Fibroblast of skin of right quadriceps (primary cell): Measurements from ENCODE around the gene CES4A.
"Not testable (repeated sequence)": the region's sequence is repeated elsewhere in the genome, so short reads cannot be mapped to it uniquely, and the experiment has no call there.

Source experiments
- DNase-seq: peaks from one replicate; pipeline ENCODE4 v3.0.0-alpha.2; 2013

Gene CES4A

DNA sequence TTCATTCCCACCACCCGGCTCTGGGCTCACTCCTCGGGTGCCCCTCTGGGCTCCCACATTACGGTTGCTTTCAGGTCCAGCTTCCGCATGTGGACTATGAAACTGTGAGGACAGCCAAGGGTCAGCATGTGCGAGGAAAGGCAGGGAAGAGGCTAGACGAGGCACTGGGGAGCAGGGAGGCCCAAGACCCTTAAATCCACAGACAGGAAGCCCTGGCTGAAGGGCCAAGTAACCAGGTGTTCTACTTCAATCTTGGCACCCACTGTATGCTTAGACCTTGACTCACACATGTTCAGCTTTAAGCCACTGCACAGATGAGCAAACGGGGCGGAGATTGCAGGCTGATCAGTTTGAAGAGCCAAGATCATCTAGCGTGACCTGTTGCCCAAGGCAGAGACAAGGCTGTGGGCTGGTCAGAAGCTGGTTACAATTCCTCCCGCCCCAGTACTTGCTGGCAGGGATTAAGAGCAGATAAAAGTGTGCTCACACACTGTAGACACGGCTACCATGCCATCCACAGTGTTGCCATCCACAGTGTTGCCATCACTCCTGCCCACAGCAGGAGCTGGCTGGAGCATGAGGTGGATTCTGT is at the start of gene CES4A:
Gene CES4A (plus strand): TSS at position 393 of the 592 bp plus-strand sequence. CDS start 184 bp downstream, at position 577.
- DNase-seq, result no peak

DNA sequence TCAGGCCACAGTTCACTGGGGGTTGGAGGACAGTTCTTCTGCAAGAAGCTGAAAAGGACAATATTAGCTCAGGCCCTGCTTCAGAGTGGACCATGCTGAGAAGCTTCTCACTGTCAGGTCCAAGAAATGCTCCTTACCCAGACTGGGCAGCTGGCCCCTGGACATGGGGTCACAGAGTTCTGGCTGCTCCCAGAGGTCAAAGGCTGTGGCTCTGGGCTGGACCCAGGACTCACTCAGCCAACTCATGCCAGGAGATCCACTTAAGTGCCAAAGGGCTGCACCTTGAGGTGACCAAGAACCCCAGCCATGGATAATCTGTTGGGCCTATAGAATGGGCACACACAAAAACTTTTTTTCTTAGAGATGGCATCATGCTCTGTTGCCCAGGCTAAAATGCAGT is 49.0 kb upstream of the CES4A start:
- DNase-seq, result no peak

DNA sequence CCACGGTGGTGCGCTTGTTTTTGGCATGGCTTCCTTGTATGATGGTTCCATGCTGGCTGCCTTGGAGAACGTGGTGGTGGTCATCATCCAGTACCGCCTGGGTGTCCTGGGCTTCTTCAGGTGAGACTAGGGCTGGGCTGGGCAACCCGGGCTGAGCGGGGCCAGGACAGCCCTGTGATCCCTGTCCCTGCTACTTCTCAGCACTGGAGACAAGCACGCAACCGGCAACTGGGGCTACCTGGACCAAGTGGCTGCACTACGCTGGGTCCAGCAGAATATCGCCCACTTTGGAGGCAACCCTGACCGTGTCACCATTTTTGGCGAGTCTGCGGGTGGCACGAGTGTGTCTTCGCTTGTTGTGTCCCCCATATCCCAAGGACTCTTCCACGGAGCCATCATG is 48.2 kb upstream of the CES4A start:
- DNase-seq, result no peak

DNA sequence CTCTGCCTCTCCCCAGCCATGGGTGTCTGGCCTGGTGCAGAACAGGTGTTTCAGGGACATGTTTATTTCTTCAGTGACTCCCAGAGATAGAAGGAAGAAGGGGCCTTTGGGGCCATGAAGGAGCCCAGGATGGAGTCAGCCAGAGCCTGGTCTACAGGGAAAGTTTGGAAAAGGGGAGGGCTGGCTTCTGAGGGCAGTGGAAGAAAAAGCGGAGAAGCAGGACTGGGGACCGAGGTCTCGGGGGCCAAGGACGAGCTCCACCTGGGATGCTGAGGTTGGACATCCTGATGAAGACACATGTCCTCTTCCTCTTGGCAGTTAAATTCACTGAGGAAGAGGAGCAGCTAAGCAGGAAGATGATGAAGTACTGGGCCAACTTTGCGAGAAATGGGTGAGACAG is 45.4 kb upstream of the CES4A start:
- DNase-seq, result no peak

DNA sequence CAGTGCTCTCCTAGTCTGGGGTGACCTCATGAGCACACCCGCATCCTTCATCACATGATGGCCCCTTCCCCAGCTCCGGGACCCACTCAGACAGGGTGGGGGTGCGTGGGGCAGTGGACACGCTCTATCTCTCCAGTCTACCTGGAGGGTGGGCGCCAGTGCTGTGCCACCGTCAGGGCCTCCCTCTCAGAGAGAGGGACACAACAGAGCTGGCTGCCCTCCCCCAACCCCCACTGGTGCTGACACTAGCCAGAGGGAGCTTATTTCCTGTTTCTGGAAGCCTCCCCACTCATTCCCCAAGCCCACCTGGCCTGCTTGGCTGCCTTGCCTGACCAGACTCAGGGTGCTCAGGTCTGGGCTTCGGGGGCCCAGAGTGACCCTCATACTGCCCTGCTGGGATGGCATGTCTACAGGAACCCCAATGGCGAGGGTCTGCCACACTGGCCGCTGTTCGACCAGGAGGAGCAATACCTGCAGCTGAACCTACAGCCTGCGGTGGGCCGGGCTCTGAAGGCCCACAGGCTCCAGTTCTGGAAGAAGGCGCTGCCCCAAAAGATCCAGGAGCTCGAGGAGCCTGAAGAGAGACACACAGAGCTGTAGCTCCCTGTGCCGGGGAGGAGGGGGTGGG is 44.8 kb upstream of the CES4A start:
- DNase-seq, result no peak

DNA sequence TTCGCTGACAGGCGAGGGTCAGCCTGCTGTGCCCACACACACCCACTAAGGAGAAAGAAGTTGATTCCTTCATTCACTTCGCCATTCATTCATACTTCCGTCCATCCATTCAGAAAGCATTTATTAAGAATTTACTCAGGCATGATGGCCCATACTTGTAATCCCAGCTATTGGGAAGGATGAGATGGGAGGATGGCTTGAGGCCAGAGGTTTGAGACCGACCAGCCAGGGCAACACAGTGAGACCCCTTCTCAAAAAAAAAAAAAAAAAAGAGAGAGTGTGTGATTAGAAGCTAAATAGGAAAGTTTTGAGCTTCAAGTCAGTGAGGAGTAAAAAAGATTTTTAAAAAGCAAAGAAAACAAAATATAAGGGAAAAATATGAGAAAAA is 44.3 kb upstream of the CES4A start:
- no peak for DNase-seq

DNA sequence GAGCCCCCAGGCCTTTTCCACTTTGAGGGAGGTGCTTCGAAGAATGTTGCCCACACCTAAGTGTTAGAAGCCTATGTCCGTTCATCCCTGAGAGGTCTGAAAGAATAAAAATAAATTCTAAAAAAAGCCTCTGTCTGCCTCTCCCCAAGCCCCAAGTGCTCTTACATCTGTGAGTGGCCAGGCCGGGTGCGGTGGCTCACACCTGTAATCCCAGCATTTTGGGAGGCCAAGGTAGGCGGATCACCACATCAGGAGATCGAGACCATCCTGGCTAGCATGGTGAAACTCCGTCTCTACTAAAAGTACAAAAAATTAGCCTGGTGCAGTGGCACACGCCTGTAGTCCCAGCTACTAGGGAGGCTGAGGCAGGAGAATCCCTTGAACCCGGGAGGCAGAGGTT is 43.4 kb upstream of the CES4A start:
- not testable (repeated sequence) for DNase-seq

DNA sequence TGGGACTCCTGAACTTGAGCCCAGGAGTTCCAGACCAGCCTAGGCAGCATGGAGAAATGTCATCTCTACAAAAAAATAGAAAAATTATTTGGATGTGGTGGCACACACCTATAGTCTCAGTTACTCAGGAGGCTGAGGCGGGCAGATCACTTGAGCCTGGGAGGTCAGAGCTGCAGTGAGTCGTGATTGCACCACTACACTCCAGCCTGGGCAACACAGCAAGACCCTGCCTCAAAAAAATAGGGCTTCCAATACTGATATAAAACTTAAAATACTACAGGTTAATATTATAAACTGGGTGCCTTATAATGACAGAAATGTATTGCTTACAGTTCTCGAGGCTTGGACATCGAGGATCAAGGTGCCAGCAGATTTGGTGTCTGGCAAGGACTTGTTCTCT is 42.5 kb upstream of the CES4A start:
- DNase-seq, result no peak

DNA sequence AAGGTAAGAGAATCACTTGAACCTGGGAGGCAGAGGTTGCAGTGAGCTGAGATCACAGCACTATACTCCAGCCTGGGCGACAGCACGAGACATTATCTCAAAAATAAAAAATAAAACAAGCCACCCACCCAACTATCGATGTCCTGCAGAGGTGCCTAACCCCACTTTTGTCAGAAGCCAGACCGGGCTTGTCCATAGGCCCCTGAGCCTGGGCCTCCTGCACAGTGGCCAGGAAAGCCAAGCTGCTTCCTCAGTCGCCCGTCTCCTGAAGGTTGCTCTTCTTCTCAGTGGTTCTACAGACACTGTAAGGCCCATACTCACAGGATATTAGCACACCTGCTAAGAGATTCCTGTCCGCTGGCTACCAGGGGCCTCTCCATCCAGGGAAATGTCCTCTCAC is 41.8 kb upstream of the CES4A start:
- DNase-seq, result no peak

DNA sequence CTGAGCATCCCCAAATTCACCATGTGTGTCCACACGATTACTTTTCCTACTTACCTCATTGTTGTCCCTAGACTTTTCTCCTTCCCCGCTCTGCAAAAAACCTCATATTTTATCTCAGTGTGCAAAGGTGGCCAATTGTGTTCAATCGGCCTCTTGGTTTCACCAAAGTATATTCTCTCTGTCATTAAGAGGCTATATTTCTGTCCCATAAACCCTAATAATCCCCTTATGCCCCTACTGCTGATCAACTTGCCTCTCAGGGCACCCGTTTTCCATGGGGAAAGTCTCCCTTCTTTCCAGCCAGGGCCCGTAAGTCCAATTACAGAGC is 41.5 kb upstream of the CES4A start:
- no peak for DNase-seq

DNA sequence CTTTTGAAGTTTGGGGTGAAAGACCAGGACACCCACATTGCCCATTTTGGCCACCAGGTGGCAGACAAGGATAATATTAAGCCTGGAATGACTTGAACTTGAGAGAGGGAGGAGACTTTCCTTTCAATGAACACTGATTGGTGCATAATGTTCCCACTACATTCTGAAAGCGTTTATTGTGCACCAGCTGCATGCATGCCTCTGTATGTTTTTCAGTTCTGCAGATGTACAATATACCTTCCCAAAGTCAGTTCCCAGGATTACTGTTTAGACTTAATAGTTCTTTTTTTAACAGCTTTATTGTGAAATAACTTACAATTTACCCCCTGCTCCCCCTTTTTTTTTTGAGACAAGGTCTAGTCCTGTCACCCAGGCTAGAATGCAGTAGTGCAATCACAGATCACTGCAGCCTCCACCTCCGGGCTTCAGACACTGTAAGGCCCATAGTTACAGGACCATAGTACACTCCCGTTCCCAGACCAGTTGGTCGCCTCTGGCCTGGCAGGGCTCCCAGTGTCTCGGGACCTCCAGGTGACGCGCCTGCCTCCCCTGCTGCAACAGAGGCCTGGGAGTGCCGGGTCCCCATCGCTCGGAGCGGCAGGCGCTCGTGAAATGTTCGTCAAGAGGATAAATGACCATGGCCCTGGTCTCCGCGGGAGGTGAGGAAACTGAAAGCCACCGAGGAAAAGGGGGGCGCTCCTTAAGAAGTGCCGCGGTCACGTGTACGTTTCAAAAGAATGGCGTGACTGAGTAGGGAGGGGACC is 40.9 kb upstream of the CES4A start:
- DNase-seq, result peak; percentile 78

DNA sequence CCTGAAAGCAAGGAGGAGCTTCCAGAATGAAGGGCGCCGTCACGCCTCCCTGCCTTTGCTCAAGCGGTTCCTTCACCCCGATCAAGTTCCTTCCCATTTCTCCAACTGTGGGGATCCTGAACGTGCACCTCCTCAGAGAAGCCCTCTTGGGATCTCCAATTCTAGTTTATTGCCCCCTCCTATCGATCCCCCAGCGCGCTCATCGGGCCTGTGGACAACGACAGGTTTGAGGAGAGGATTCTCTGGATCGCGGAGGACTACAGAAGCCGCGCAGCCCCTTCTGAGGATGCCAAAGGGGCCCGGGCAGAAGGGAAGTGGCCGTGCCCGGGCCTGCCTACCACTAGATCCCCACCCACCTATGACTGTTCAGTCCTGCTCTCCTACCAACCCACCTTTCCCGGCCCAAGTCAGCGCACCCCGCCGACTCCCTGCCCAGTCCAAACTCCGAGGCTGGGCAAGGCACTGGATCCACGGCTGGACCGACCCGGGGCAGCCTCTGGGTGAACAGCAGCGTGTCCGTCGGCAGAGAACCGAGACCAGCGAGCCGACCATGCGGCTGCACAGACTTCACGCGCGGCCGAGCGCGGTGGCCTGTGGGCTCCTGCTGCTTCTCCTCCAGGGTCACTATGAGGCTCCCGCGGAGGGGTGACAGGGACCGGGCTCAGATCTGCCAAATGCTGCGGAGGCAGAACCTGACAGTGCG is 40.1 kb upstream of the CES4A start:
- no peak for DNase-seq

DNA sequence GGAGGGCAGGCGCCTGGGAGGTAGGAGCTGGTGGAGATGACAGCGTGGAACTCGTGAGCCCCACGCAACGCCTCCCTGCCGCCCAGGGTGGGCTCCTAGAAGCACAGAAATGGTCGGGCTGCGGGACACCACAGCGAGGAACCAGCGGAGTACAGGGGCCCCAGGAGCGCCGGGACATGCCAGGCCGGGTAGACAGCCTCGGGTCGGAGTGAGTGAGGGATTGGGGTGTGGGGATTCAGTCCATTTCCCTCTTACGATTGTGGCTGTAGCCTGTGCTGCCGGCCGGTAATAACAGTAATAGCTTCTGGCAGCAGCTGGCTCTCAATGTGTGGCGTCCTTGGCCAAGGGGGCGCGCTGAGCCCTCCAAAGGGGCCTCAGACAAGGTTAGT is 39.6 kb upstream of the CES4A start:
- no peak for DNase-seq

DNA sequence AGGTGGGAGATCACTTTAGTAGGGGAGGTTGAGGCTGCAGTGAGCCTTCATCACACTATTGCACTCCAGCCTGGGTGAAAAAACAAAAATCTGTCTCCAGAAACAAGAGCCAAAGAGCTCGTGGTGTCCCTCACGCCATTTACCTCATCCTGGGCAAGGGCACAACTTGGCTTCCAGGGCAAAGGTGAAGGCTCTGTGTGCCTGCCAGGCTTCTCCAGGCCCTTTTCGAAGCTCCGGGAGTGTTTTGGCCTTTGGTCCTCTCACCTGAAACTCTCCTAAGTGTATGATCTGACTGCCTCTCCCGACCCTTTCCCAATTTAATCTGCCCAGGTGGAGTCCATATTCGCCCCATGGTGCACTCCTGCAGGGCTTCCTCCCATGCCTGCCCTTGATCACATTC is 38.9 kb upstream of the CES4A start:
- DNase-seq, result no peak

DNA sequence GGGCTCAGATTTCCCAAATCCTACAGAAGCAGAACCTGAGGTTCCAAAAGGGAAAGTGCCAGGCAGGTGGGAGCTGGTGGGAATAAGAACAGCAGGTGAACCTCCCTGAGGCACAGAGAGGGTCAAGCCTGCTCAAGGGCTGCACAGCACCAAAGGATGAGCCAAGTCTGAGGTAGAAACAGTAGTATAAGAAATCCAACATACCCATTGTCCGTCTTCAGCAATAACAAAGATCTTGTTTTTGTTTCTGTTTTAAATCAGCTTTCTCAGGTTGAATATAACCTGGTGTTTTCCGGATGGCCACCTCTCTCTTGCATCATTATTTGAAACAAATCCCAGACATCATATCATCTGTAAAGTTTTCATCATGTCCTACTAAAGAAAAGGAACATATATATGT is 38.0 kb upstream of the CES4A start:
- no peak for DNase-seq

DNA sequence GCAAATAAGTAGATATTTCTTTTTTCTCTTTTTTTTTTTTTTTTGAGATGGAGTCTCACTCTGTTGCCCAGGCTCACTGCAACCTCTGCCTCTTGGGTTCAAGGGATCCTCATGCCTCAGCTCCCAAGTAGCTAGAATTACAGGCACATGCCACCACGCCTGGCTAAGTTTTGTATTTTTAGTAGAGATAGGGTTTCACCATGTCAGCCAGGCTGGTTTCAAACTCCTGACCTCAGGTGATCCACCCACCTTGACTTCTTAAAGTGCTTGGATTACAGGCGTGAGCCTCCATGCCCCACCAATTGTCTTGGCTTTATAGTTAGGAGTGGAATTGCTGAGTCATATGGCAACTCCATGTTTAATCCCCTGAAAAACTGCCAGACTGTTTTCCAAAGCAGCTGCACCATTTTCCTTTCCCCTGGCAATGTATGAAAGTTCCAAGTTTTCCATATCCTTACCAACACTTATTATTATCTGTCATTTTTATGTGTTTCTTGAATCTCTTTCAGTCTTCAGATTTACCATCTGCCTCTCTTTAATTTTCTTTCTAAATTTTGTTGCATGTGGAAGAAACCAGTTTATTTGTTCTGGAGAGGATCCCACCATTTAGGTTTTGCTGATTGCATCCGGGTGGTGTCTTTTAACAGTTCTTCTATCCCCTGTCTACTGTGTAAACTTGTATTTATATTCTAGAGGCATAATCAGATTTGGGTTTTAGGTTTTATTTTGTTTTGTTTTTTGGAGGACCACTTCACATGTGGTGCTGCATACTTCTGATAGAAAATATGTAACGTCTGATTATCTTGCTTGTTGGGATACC is 37.2 kb upstream of the CES4A start:
- DNase-seq, result no peak

DNA sequence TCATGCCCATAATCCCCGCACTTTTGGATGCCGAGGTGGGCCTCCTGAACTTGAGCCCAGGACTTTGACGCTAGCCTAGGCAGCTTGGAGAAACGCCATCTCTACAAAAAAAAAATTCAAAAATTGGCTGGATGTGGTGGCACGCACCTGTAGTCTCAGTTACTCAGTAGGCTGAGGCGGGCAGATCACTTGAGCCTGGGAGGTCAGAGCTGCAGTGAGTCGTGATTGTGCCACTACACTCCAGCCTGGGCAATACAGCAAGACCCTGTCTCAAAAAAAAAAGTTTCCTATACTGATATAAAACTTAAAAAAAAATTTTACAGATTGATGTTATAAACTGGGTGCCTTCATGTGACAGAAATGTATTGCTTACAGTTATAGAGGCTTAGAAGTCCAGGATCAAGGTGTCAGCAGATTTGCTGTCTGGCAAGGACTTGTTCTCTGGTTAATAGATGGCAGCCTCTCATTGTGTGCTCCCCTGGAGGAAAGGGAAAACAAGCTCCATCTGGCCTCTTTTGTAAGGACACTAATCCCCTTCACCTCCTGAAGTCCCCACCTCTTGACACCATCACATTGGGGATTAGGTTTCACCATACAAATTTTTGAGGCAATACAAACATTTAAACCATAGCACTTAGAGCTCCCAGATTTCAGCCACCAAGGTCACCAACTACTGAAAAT is 35.8 kb upstream of the CES4A start:
- no peak for DNase-seq

DNA sequence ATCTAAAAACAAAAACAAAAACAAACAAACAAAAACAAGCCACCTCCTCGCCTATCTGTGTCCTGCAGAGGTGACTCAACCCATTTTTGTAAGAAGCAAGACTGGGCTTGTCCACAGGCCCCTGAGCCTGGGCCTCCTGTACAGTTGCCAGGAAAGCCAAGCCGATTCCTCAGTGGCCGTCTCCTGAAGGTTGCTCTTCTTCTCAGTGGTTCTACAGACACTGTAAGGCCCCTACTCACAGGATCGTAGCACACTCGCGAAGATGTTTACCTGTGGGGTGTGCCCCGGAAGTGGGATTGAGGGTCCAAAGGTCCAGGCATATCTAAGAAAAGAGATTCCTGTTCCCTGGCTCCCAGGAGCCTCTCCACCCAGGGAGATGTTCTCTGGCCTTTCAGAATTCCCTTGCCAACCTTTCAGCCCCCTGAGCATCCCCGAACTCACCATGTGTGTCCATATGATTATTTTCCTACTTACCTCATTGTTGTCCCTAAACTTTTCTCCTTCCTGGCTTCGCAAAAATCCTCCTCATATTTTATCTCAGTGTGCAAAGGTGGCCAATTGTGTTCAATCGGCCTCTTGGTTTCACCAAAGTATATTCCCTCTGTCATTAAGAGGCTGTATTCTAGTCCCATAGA is 34.8 kb upstream of the CES4A start:
- no peak for DNase-seq

DNA sequence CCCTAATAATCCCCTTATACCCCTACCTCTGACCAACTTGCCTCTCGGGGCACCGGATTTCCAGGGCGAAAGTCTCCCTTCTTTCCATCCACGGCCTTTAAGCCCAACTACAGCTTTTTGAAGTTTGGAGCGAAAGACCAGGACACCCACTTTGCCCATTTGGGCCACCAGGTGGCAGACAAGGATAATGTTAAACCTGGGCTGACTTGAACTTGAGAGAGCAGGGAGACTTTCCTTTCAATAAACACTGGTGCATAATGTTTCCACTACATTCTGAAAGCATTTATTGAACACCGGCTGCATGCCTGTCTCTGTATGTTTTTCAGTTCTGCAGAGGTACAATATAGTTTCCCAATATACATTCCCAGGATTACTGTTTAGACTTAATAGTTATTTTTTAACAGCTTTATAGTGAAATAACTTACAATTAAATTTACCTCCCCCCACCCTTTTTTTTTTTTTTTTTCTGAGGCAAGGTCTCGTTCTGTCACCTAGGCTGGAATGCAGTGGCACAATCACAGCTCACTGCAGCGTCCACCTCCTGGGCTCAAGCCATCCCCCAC is 34.2 kb upstream of the CES4A start:
- peak; percentile 70 for DNase-seq

DNA sequence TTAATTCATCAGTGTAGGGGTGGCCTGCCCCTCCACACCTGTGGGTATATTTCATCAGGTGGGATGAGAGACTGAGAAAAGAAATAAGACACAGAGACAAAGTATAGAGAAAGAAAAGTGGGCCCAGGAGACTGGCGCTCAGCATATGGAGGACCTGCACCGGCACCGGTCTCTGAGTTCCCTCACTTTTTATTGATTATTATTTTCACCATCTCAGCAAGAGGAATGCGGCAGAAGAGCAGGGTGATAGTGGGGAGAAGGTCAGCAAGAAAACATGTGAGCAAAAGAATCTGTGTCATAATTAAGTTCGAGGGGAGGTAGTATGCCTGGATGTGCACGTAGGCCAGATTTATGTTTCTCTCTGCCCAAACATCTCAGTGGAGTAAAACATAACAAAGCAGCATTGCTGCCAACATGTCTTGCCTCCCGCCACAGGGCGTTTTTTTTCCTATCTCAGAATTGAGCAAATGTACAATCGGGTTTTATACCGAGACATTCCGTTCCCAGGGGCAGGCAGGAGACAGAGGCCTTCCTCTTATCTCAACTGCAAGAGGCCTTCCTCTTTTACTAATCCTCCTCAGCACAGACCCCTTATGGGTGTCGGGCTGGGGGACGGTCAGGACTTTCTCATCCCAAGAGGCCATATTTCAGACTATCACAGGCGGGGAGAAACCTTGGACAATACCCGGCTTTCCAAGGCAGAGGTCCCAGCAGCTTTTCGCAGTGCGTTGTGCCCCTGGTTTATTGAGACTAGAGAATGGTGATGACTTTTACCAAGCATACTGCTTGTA is 32.8 kb upstream of the CES4A start:
- DNase-seq, result not testable (repeated sequence)

DNA sequence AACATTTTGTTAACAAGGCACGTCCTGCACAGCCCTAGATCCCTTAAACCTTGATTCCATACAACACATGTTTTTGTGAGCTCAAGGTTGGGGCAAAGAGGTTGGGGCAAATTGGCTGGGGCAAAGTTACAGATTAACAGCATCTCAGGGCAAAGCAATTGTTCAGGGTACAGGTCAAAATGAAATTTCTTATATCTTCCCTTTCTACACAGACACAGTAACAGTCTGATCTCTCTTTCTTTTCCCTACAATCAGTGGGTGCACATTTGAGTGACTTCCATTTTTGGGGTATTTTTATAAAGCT is 32.3 kb upstream of the CES4A start:
- not testable (repeated sequence) for DNase-seq
